ENCODE results near the gene UBA52. TPM values are rescaled to one million over a fixed set of nuclear protein-coding genes. Genes with fewer than 3 reads are reported as not detected.

UBA52 gene
- total RNA-seq, 1 experiment from 2014 or later: 2,003 TPM

Other genes starting within 250 kb of the UBA52 start
- 385 and 496 TPM in 2 replicates for gene LSM4, start 248.8 kb upstream of the UBA52 start, total RNA-seq (2014; rRNA removed; shearing (Covaris generic))
- gene PGPEP1, start 231.3 kb upstream of the UBA52 start, total RNA-seq (2014; rRNA removed; shearing (Covaris generic)): 10.7 and 11.9 TPM in 2 replicates
- gene GDF15, start 185.7 kb upstream of the UBA52 start, total RNA-seq (2014; rRNA removed; shearing (Covaris generic)): 1.4 and 1.6 TPM in 2 replicates
- gene LRRC25, start 174.2 kb upstream of the UBA52 start, total RNA-seq (2014; rRNA removed; shearing (Covaris generic)): not detected in 2 replicates
- gene SSBP4, start 152.5 kb upstream of the UBA52 start, total RNA-seq (2014; rRNA removed; shearing (Covaris generic)): 25.1 and 38.9 TPM in 2 replicates
- 9.9 and 20.9 TPM in 2 replicates for gene ISYNA1, start 133.7 kb upstream of the UBA52 start, total RNA-seq (2014; rRNA removed; shearing (Covaris generic))
- 6.5 and 7.2 TPM in 2 replicates for gene ELL, start 49.8 kb upstream of the UBA52 start, total RNA-seq (2014; rRNA removed; shearing (Covaris generic))
- 172 and 199 TPM in 2 replicates for gene FKBP8, start 28.3 kb upstream of the UBA52 start, total RNA-seq (2014; rRNA removed; shearing (Covaris generic))
- 159 TPM in 2 replicates for gene KXD1, start 14.0 kb upstream of the UBA52 start, total RNA-seq (2014; rRNA removed; shearing (Covaris generic))
- gene REX1BD, start 16.9 kb downstream of the UBA52 start, total RNA-seq (2014; rRNA removed; shearing (Covaris generic)): 84.0 and 117 TPM in 2 replicates
- 2.0 and 2.8 TPM in 2 replicates for gene CRLF1, start 34.9 kb downstream of the UBA52 start, total RNA-seq (2014; rRNA removed; shearing (Covaris generic))
- not detected in 2 replicates for gene TMEM59L, start 41.0 kb downstream of the UBA52 start, total RNA-seq (2014; rRNA removed; shearing (Covaris generic))
- gene KLHL26, start 65.2 kb downstream of the UBA52 start, total RNA-seq (2014; rRNA removed; shearing (Covaris generic)): 3.0 and 7.5 TPM in 2 replicates
- gene CRTC1, start 111.8 kb downstream of the UBA52 start, total RNA-seq (2014; rRNA removed; shearing (Covaris generic)): 2.2 and 2.9 TPM in 2 replicates
- 1.1 and 1.2 TPM in 2 replicates for gene COMP, start 219.4 kb downstream of the UBA52 start, total RNA-seq (2014; rRNA removed; shearing (Covaris generic))

Measured in RPMI7951 (cell line).